NOMO-1 (cell line): ENCODE results near the gene CPNE7.
"Not testable (repeated sequence)": the region's sequence is repeated elsewhere in the genome, so short reads cannot be mapped to it uniquely, and the experiment has no call there.

Experiments
- DNase-seq, 2 experiments: peaks; one replicate each; lab custom pipeline; 2025; ENCODE audit not compliant: unreplicated experiment in 2 of 2; lab: John Stamatoyannopoulos, UW

CPNE7 gene

GRCh38 chr16:89565256-89565505 lies 10.4 kb upstream of the CPNE7 start:
- DNase-seq: no peak

- peak; percentile 43 to 49 for DNase-seq
These were observed 9.8 kb upstream of the CPNE7 start for GRCh38 chr16:89565506-89566372.

GRCh38 chr16:89567656-89568594 lies 7.6 kb upstream of the CPNE7 start:
- DNase-seq: no peak

- no peak for DNase-seq
These were observed 5.8 kb upstream of the CPNE7 start for GRCh38 chr16:89569506-89570341.

- no peak for DNase-seq
These were observed 5.1 kb upstream of the CPNE7 start for GRCh38 chr16:89570342-89570923.

GRCh38 chr16:89570983-89571598 lies 4.5 kb upstream of the CPNE7 start:
- DNase-seq: not testable (repeated sequence)

- no peak for DNase-seq
These were observed 3.9 kb upstream of the CPNE7 start for GRCh38 chr16:89571636-89572035.

GRCh38 chr16:89572073-89572484 lies 3.5 kb upstream of the CPNE7 start:
- no peak for DNase-seq

GRCh38 chr16:89572485-89573205 lies 2.9 kb upstream of the CPNE7 start:
- DNase-seq: no peak

- DNase-seq: no peak
These were observed 1.5 kb upstream of the CPNE7 start for GRCh38 chr16:89573826-89574680.

GRCh38 chr16:89574681-89575246 lies 794 bp upstream of the CPNE7 start:
- peak; percentile 39 to 56 for DNase-seq

- DNase-seq: no peak
These were observed 846 bp downstream of the CPNE7 start for GRCh38 chr16:89576153-89577054.

GRCh38 chr16:89577055-89577759 lies 1.6 kb downstream of the CPNE7 start:
- no peak for DNase-seq

- no peak for DNase-seq
These were observed 3.8 kb downstream of the CPNE7 start for GRCh38 chr16:89579351-89579750.

GRCh38 chr16:89581045-89581695 lies 5.6 kb downstream of the CPNE7 start:
- no peak for DNase-seq
